ENCODE measurements around the gene PRKCG.

DNA sequence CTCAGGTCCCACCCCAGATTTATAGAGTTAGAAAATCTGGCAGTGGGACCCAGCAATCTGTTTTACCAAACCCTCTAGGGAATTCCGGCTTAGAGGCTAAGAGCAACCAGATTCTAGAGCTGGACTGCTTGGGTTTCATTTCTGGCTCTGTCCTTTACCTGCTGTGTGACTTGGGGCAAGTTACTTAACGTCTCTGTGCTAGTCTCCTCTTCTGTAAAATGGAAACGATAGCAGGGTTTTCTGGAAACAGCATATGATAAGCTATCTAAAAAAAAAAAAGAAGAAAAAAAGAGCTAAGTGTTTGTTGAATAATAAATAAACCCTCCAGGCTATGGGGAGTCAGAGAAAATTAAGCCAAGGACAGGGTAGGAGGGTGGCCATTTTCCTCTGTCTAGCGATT, 15.5 kb downstream of the PRKCG start:
- TF ChIP-seq, protein P1, sequence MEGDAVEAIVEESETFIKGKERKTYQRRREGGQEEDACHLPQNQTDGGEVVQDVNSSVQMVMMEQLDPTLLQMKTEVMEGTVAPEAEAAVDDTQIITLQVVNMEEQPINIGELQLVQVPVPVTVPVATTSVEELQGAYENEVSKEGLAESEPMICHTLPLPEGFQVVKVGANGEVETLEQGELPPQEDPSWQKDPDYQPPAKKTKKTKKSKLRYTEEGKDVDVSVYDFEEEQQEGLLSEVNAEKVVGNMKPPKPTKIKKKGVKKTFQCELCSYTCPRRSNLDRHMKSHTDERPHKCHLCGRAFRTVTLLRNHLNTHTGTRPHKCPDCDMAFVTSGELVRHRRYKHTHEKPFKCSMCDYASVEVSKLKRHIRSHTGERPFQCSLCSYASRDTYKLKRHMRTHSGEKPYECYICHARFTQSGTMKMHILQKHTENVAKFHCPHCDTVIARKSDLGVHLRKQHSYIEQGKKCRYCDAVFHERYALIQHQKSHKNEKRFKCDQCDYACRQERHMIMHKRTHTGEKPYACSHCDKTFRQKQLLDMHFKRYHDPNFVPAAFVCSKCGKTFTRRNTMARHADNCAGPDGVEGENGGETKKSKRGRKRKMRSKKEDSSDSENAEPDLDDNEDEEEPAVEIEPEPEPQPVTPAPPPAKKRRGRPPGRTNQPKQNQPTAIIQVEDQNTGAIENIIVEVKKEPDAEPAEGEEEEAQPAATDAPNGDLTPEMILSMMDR (IDR thresholded peaks at IDR 0.05): no peak
- TF ChIP-seq EZH2phosphoT487 (IDR thresholded peaks at IDR 0.05) (no peak), EZH2 (IDR thresholded peaks at IDR 0.05) (no peak)
